GM21529 (cell line): ENCODE results near the gene SPECC1.
"Not testable (repeated sequence)": the region's sequence is repeated elsewhere in the genome, so short reads cannot be mapped to it uniquely, and the experiment has no call there.

Experiments
- ATAC-seq: cut with Tn5 transposase; IDR thresholded peaks from one replicate; pipeline ENCODE4 v1.9.1; 2021; ENCODE audit not compliant: unreplicated experiment

SPECC1 gene

GRCh38 chr17:20262226-20263114, 253.3 kb downstream of the SPECC1 start:
- ATAC-seq = no peak

- not testable (repeated sequence) for ATAC-seq
Measured at GRCh38 chr17:20263115-20263433, 253.9 kb downstream of the SPECC1 start.

- no peak for ATAC-seq
Measured at GRCh38 chr17:20263595-20263994, 254.4 kb downstream of the SPECC1 start.

- ATAC-seq = no peak
Measured at GRCh38 chr17:20264996-20265395, 255.8 kb downstream of the SPECC1 start.

GRCh38 chr17:20266806-20267458, 257.8 kb downstream of the SPECC1 start:
- ATAC-seq = no peak

- no peak for ATAC-seq
Measured at GRCh38 chr17:20267459-20267842, 258.3 kb downstream of the SPECC1 start.

- ATAC-seq = no peak
Measured at GRCh38 chr17:20270369-20270768, 261.2 kb downstream of the SPECC1 start.

GRCh38 chr17:20271011-20271610, 262.0 kb downstream of the SPECC1 start:
- no peak for ATAC-seq

GRCh38 chr17:20273741-20274500, 264.8 kb downstream of the SPECC1 start:
- no peak for ATAC-seq

GRCh38 chr17:20275653-20276052, 266.5 kb downstream of the SPECC1 start:
- ATAC-seq = no peak

GRCh38 chr17:20276421-20276820, 267.3 kb downstream of the SPECC1 start:
- no peak for ATAC-seq

- no peak for ATAC-seq
Measured at GRCh38 chr17:20278805-20279204, 269.6 kb downstream of the SPECC1 start.

- no peak for ATAC-seq
Measured at GRCh38 chr17:20279631-20280030, 270.5 kb downstream of the SPECC1 start.

GRCh38 chr17:20280051-20280450, 270.9 kb downstream of the SPECC1 start:
- ATAC-seq = no peak

GRCh38 chr17:20280851-20281250, 271.7 kb downstream of the SPECC1 start:
- no peak for ATAC-seq

GRCh38 chr17:20281860-20282259, 272.7 kb downstream of the SPECC1 start:
- no peak for ATAC-seq

- no peak for ATAC-seq
Measured at GRCh38 chr17:20282526-20283308, 273.6 kb downstream of the SPECC1 start.

- no peak for ATAC-seq
Measured at GRCh38 chr17:20284022-20284421, 274.9 kb downstream of the SPECC1 start.

- no peak for ATAC-seq
Measured at GRCh38 chr17:20284570-20285295, 275.6 kb downstream of the SPECC1 start.

GRCh38 chr17:20289984-20290383, 280.8 kb downstream of the SPECC1 start:
- ATAC-seq = no peak
